ENCODE data around the gene NFIA. TPM values are rescaled to one million over a fixed set of nuclear protein-coding genes. Genes with fewer than 3 reads are reported as not detected.

Gene NFIA
- total RNA-seq, 1 experiment from 2014 or later, result 20.9 TPM

GRCh38 chr1:61297887-61298286 lies 215.5 kb downstream of the NFIA start:
- POLR2A ChIA-PET, result no interaction called here
- CTCF ChIA-PET, result interaction anchor here (0.5 kb wide), 1 partner anchor 29 kb away, joined by 7 read pairs; no protein-coding TSS in a partner anchor

GRCh38 chr1:61299463-61299862 lies 217.1 kb downstream of the NFIA start:
- H3K4me3 ChIP-seq (ENCODE audit: low read depth in 2 of 2, low read length in 2 of 2), result no peak overlapping the region
- ChIA-PET CTCF (no interaction called here), POLR2A (no interaction called here)
- H3K36me3 ChIP-seq (ENCODE audit: control insufficient read depth, insufficient read depth, low read length), result no peaks in the 10 kb centered on the region; the same call in 1 of the 2 replicates
- intact Hi-C loops (cut with micrococcal nuclease; ENCODE audit: unreplicated experiment), result no loop called here
- peaks cover 11% of the 10 kb centered on the region; the same call in 1 of the 2 replicates for H3K4me1 ChIP-seq (ENCODE audit: control insufficient read depth, insufficient read depth, low read length)
- peak overlapping the region; percentile 74; the same call in 1 of the 2 replicates for H3K27ac ChIP-seq (ENCODE audit: low read length)
- no peaks in the 10 kb centered on the region for H3K9me3 ChIP-seq (ENCODE audit: control insufficient read depth, insufficient read depth, low read depth, low read length)
- peak; percentile 70 for ATAC-seq
- no peak for DNase-seq (ENCODE audit: low read depth, low spot score)
- H3K27me3 ChIP-seq (ENCODE audit: control insufficient read depth, insufficient read depth, low read length), result no peaks in the 10 kb centered on the region
- TF ChIP-seq SIN3A (IDR thresholded peaks at IDR 0.05; ENCODE audit: borderline replicate concordance, insufficient read depth, low read depth, low read length), result no peak
- no peak for TF ChIP-seq REST (IDR thresholded peaks at IDR 0.05; ENCODE audit: insufficient read depth in 1 of 2, low read depth in 2 of 2, low read length in 1 of 2)
- no peak for TF ChIP-seq CTCF (IDR thresholded peaks at IDR 0.05)
- TF ChIP-seq TCF7L2 (IDR thresholded peaks at IDR 0.05; ENCODE audit: low read depth, low read length), result no peak
- no peak for TF ChIP-seq POLR2AphosphoS5 (IDR thresholded peaks at IDR 0.05; ENCODE audit: low read depth, low read length)
- in situ Hi-C loops (cut with HindIII; ENCODE audit: low pct_unique_long_range_greater_than_20kb, low sequenced_read_pairs), result no loop called here
- no TSS peak for BruUV-seq (replicated peaks)

More at GRCh38 chr1:61297887-61298286, 215.5 kb downstream of the NFIA start:
- H3K27me3 ChIP-seq (ENCODE audit: control insufficient read depth, insufficient read depth, low read length), result no peaks in the 10 kb centered on the region
- peaks cover 11% of the 10 kb centered on the region; the same call in 1 of the 2 replicates for H3K4me1 ChIP-seq (ENCODE audit: control insufficient read depth, insufficient read depth, low read length)
- DNase-seq (ENCODE audit: low read depth, low spot score), result no peak
- intact Hi-C loops (cut with micrococcal nuclease; ENCODE audit: unreplicated experiment), result no loop called here
- BruUV-seq (replicated peaks), result no TSS peak
- no peaks in the 10 kb centered on the region; the same call in 1 of the 2 replicates for H3K36me3 ChIP-seq (ENCODE audit: control insufficient read depth, insufficient read depth, low read length)
- no peak overlapping the region for H3K4me3 ChIP-seq (ENCODE audit: low read depth in 2 of 2, low read length in 2 of 2)
- in situ Hi-C loops (cut with HindIII; ENCODE audit: low pct_unique_long_range_greater_than_20kb, low sequenced_read_pairs), result no loop called here
- ATAC-seq, result no peak
- H3K27ac ChIP-seq (ENCODE audit: low read length), result no peak overlapping the region
- H3K9me3 ChIP-seq (ENCODE audit: control insufficient read depth, insufficient read depth, low read depth, low read length), result no peaks in the 10 kb centered on the region
- TF ChIP-seq POLR2AphosphoS5 (IDR thresholded peaks at IDR 0.05; ENCODE audit: low read depth, low read length), result no peak
- no peak for TF ChIP-seq REST (IDR thresholded peaks at IDR 0.05; ENCODE audit: insufficient read depth in 1 of 2, low read depth in 2 of 2, low read length in 1 of 2)
- no peak for TF ChIP-seq SIN3A (IDR thresholded peaks at IDR 0.05; ENCODE audit: borderline replicate concordance, insufficient read depth, low read depth, low read length)
- no peak for TF ChIP-seq CTCF (IDR thresholded peaks at IDR 0.05)
- no peak for TF ChIP-seq TCF7L2 (IDR thresholded peaks at IDR 0.05; ENCODE audit: low read depth, low read length)

Measured in Panc1 (cell line).